ENCODE measurements around the gene LTO1.

LTO1 gene, protein sequence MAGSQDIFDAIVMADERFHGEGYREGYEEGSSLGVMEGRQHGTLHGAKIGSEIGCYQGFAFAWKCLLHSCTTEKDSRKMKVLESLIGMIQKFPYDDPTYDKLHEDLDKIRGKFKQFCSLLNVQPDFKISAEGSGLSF

GRCh38 chr11:69674886-69675714 is at the start of gene LTO1:
TSS of gene LTO1 (minus strand) at chr11:69675353. CDS start at chr11:69675239, 114 bp downstream.
- peak; percentile 98 for DNase-seq (ENCODE audit: low spot score)

GRCh38 chr11:69721745-69722144 is 46.6 kb upstream of the LTO1 start:
- no peak for DNase-seq (ENCODE audit: low spot score)

- no peak for DNase-seq (ENCODE audit: low spot score)
These were observed 46.0 kb upstream of the LTO1 start for GRCh38 chr11:69721106-69721505.

- no peak for DNase-seq (ENCODE audit: low spot score)
These were observed 43.8 kb upstream of the LTO1 start for GRCh38 chr11:69718912-69719311.

DNA sequence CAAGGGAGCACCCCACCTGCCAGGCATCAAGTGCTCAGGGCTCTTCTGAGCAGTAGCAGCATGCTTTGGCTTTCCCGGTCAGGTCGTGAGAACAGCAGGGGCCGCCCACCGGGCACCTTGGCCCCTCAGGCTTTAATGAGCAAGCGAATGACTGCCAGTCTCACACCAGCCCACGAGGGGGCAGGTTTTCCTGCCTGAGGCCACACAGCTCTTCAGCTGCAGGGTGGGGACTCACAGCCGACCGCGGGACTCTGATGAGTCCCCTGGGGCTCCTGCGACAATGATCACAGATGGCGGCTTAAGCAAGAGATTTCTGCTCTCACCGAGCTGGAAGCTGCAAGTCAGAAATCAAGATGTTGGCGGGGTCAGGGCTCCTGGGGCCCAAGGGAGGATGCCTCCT is 43.0 kb upstream of the LTO1 start:
- DNase-seq (ENCODE audit: low spot score): peak; percentile 95

GRCh38 chr11:69716891-69717747 is 42.0 kb upstream of the LTO1 start:
- no peak for DNase-seq (ENCODE audit: low spot score)

- no peak for DNase-seq (ENCODE audit: low spot score)
These were observed 40.9 kb upstream of the LTO1 start for GRCh38 chr11:69716099-69716498.

- no peak for DNase-seq (ENCODE audit: low spot score)
These were observed 40.3 kb upstream of the LTO1 start for GRCh38 chr11:69715446-69715845.

GRCh38 chr11:69711822-69712801 is 37.0 kb upstream of the LTO1 start:
- no peak for DNase-seq (ENCODE audit: low spot score)

- DNase-seq (ENCODE audit: low spot score): no peak
These were observed 33.7 kb upstream of the LTO1 start for GRCh38 chr11:69708736-69709401.

DNA sequence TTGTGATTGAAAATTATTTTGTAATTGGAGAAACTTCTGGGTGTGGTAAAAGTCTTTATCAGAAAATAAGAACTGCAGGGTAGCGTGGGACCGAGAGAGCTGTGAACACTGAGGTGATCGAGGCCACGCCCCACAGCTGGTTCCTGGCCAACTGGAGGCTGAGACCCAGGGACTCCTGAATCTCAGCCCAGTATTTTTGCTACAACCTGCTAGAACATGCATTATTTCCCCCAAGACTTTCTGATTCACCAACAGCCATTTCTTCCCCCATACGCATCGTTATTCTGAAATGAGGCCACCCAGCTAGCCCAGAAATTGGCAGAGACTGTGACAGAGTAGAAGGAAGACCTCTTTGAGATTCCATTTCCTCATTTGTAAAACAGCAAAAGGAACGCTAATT is 32.0 kb upstream of the LTO1 start:
- DNase-seq (ENCODE audit: low spot score): no peak

DNA sequence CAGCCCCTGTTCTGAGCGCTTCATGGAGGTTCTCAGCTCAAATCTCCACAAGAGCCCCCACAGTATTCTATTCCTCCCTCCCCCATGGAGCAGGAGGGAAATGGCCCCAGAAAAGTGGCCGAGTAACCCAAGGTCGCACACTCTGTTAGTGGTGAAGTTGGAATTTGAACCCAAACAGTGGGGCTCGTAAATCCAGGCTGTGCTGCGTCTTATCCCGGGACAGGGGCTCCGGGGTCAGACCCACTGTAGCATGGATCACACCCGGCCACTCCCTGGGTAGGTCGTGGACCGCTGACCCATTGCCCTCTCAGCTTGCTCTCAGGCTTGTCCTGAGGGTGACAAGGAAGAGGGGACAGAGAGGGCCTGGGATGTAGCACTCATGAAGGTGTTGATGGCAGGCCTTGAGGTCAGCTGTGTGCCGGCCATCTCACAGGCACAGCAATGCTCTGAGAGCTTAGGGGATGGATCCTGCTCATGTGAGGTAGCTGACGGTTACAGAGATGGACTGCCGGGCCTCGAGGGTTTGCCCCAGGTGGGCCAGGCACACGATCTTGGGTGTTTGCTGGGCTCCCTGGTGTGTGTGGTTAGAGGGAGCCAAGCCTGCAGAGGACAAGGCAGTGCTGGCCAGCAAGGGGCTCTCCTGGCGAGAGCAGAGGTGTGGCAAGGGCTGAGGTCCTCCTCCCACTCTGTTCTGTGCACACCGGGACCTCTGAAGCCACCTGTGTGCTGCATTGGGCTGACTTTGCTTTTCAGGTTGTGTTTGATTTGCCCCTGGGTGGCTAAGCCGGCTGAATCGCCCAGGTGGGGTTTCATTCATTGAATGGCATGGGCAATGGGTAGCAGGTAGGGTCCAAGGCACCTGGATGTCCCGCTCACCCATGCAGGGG is 31.0 kb upstream of the LTO1 start:
- no peak for DNase-seq (ENCODE audit: low spot score)

DNA sequence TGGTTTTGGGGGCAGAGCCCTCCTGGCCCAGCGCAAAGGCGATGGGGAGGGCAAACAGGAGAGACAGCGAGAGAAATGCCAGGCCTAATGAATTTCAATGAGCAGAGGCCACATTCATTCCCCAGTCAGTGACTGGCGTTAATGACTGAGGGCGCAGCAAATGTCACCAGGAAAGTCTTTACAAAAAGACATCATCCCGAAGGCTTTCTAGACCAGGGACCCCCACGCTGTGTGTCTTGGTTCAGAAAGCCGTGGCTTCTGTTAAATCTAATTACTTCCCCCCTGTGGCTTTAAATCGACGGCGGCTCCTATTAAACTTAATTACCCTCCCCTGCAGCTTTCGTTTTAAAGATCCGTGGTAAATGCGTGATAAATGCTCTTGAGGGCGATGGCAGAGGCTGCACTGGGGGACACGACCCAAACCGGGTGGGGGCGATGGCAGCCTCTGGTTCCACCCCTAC is 30.2 kb upstream of the LTO1 start:
- DNase-seq (ENCODE audit: low spot score): no peak

DNA sequence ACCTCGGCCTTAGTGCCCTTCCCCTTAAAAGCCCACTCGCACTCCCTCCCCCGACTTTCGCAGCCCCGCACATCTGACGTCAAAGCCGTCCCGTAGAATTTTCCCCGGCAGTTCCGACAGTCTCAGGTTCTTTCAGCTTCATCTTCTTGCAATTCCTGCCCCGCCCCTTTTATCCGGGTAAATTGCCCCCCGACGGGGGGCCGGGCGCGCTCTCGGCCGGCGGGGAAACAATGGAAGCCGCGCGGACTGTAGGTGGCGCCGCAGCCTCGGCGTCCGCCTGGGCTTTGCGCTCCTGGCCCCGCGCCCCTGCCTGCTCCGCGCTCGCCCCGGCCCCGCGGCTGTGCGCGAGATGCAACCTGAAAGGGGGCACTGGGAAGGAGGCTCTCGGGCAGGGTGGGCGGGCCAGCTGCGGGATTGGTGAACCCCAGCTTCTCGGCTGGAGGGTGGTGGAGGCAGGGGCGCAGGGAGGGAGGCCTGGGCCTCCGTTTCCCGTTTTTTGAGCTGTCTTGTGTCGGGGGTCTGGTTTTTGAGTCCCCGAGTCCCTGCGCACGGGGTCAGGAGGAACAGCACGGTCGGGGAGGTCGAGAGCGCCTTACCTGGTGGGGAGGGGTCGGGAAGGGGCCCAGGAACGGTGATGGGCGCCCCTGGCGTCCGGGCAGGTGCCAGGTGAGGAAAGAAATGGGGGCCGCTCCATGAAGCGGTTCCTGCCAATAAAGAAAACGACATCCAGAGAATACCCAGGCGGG is 29.5 kb upstream of the LTO1 start:
- DNase-seq (ENCODE audit: low spot score): peak; percentile 88

GRCh38 chr11:69703768-69704507 is 28.8 kb upstream of the LTO1 start, which contains the start of gene FGF19:
TSS of gene FGF19 (minus strand) at chr11:69704022. CDS start at chr11:69703876, 146 bp downstream.
- peak; percentile 45 for DNase-seq (ENCODE audit: low spot score)

- DNase-seq (ENCODE audit: low spot score): no peak
These were observed 28.3 kb upstream of the LTO1 start for GRCh38 chr11:69703453-69703767.

GRCh38 chr11:69702769-69703452 is 27.8 kb upstream of the LTO1 start:
- DNase-seq (ENCODE audit: low spot score): peak; percentile 34

DNA sequence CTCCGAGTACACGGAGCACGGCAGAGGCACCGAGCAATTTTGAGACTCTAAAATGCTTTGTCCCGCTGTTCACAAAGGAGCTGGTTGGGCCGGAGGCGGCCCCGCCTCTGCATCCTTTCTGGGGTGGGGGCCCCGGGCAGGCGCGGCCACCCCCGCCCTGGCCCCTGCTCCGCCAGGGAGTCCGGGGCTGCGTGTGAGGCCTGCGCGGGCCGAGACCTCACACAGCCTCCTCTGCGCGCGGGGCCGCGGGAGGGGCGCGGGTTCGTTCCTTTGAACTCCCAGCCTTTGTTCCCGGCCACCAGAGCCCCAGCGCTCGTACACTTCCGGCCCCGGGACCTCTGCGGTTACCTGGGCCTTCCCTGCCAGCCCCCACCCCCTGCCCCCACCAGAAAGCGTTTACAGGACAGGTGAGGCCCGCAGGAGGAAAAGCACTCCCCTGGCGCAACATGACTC is 27.1 kb upstream of the LTO1 start:
- peak; percentile 33 for DNase-seq (ENCODE audit: low spot score)
